ENCODE measurements around the gene CEBPE.
A peak's percentile ranks its signal among the peaks of the same experiment; 100 is the strongest.

Gene CEBPE

DNA sequence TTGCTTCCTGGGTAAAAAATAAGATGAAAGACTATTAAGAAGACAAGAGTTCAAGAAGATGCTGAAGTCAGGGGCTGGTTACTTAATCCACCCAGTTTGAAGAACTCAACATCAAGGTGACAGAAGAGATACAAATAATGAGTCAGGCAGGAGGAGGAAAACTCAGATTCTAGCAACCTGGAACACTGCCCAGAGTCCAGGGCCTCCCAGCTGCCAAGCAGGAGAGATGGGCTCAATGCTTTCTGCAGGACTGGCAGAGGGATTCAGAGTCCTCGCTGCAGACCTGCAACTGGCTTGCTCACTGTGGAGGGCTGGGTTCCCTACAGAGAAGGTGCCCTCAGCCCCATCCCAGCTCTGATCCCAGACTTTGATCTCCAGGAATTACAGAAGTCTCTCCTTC is 28.6 kb upstream of the CEBPE start:
- H3K9ac ChIP-seq = no peak overlapping the region
- no peaks in the 10 kb centered on the region; a peak in 1 of 22 replicates for H4K20me1 ChIP-seq
- H3K9me3 ChIP-seq (replicated peaks in 1 of 11) = no peaks in the 10 kb centered on the region
- H3K4me2 ChIP-seq = peak overlapping the region in 1 of 11 experiments; percentile 21; a peak in 1 of 22 replicates
- peaks cover 0 to 39% (median 0%) of the 10 kb centered on the region in 11 experiments; a peak in 4 of 22 replicates for H3K36me3 ChIP-seq
- no peak for TF ChIP-seq Cebpa-rat (IDR thresholded peaks at IDR 0.05)
- peaks cover 0 to 65% (median 0%) of the 10 kb centered on the region in 10 experiments; a peak in 5 of 20 replicates for H3K4me1 ChIP-seq
- no peak overlapping the region for H3K27ac ChIP-seq
- no peaks in the 10 kb centered on the region for H3K27me3 ChIP-seq
- H3K4me3 ChIP-seq = no peak overlapping the region

DNA sequence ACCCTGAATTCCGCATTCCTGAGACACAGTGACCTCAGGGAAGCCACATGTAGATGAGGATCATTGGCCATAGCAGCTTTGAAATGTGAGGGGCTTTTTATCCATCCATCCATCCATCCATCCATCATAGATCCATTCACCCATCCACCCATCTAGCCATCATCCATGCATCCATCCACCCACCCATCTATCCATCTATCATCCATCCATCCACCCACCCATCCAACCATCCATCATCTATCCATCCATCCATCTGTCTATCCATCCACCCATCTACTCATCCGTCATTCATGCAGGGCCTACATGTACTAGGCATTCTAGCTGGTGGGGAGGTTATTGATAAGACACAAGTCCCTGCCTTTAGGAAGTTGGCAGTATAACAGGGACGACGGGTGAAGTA is 27.9 kb upstream of the CEBPE start:
- TF ChIP-seq Cebpa-rat (IDR thresholded peaks at IDR 0.05) = no peak
- Histone ChIP-seq H3K36me3 (peaks cover 0 to 46% (median 0%) of the 10 kb centered on the region in 11 experiments; a peak in 4 of 22 replicates), H4K20me1 (no peaks in the 10 kb centered on the region; a peak in 1 of 22 replicates), H3K27me3 (no peaks in the 10 kb centered on the region), H3K9me3 (replicated peaks in 1 of 11) (no peaks in the 10 kb centered on the region), H3K4me2 (peak overlapping the region in 1 of 11 experiments; percentile 41; a peak in 2 of 22 replicates), H3K4me1 (peaks cover 0 to 65% (median 0%) of the 10 kb centered on the region in 10 experiments; a peak in 5 of 20 replicates), H3K9ac (no peak overlapping the region), H3K27ac (no peak overlapping the region), H3K4me3 (no peak overlapping the region)

DNA sequence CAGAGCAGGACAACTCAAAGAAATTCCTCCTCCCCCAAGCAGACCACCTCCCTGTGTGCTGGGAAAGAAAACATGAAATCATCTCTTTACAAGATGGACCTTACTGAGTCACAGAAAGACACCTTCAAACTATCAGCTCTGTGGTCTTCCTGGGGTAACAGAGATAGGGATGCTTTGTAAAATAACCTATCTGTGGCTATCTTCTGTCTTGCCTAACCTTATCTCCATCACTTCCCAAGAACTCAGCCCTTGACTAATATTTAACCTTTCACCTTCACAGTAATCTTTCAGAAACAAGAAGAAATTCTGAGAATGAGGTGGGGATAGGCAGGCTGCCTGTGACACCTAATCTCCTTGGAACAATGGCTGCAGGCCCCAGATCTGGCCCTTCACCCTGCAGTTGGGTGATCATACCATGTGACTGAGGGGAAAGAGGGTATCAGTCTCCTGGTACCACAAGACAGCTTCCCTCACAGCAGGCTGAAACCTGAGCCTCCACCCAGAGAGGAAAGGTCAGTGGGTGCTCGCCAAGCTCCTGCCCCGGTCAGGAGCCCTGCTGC is 27.4 kb upstream of the CEBPE start:
- Histone ChIP-seq H3K4me2 (peak overlapping the region in 2 of 11 experiments; percentile 15 to 41; a peak in 2 of 22 replicates), H3K27me3 (no peaks in the 10 kb centered on the region), H3K27ac (no peak overlapping the region), H3K36me3 (peaks cover 0 to 51% (median 0%) of the 10 kb centered on the region in 11 experiments; a peak in 4 of 22 replicates), H3K4me1 (peaks cover 0 to 64% (median 0%) of the 10 kb centered on the region in 10 experiments; a peak in 5 of 20 replicates), H4K20me1 (no peaks in the 10 kb centered on the region; a peak in 1 of 22 replicates), H3K9ac (no peak overlapping the region), H3K9me3 (replicated peaks in 1 of 11) (no peaks in the 10 kb centered on the region), H3K4me3 (no peak overlapping the region)
- no peak for TF ChIP-seq Cebpa-rat (IDR thresholded peaks at IDR 0.05)

DNA sequence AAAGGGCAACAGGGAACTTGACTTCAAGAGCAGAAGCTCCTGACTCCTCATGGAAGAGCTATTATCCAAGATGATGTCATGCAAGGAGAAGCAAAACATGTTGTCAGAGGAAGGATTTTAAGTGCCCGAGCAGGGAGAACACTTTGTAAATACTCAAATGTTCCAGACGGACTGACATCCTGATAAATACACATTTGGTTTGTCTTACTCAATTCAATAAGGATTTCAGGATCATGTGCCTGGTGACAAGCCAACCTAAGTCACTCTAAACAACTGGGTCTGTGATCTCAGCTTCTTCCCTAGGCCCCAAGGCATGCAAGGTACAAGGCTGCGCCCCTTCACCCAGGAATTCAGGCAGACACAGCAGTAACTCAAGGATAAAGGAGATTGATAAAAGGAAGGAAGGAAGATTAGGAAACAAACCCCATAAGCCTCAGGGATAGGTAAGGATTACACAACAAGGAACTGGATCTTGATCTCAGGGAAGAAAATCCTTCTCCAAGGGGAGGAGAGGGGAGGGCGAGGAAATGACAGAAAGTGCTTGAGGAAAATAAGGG is 26.8 kb upstream of the CEBPE start:
- Histone ChIP-seq H3K9me3 (replicated peaks in 1 of 11) (no peaks in the 10 kb centered on the region), H3K4me1 (peaks cover 0 to 58% (median 0%) of the 10 kb centered on the region in 10 experiments; a peak in 5 of 20 replicates), H3K4me2 (peak overlapping the region in 2 of 11 experiments; percentile 15 to 41; a peak in 2 of 22 replicates), H3K4me3 (no peak overlapping the region), H3K9ac (no peak overlapping the region), H3K27ac (no peak overlapping the region), H3K36me3 (peaks cover 0 to 50% (median 0%) of the 10 kb centered on the region in 11 experiments; a peak in 4 of 22 replicates), H3K27me3 (no peaks in the 10 kb centered on the region), H4K20me1 (no peaks in the 10 kb centered on the region; a peak in 1 of 22 replicates)
- no peak for TF ChIP-seq Cebpa-rat (IDR thresholded peaks at IDR 0.05)

DNA sequence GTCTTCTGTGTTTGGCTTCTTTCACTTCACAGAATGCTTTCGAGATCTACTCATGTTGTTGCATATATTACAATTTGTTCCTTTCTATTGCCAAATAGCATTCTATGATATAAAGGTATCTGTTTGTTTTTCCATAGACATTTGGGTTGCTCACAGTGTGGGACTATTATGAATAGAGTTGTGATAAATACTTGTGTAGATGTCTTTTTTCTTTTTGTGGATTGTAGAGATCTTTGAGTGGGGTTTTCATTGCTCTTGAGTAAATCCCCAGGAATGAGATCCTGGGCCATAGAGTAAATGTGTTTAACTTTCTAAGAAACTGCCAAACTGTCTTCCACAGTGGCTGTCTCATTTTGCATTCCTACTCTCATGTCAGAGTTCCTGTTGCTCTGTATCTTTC is 24.9 kb upstream of the CEBPE start:
- no peaks in the 10 kb centered on the region for H3K9me3 ChIP-seq (replicated peaks in 1 of 11)
- H3K4me1 ChIP-seq = peaks cover 0 to 39% (median 0%) of the 10 kb centered on the region in 10 experiments; a peak in 5 of 20 replicates
- no peak overlapping the region for H3K27ac ChIP-seq
- no peak overlapping the region for H3K4me3 ChIP-seq
- H3K27me3 ChIP-seq = no peaks in the 10 kb centered on the region
- no peak overlapping the region for H3K4me2 ChIP-seq
- H4K20me1 ChIP-seq = no peaks in the 10 kb centered on the region; a peak in 1 of 22 replicates
- H3K9ac ChIP-seq = no peak overlapping the region
- H3K36me3 ChIP-seq = peaks cover 0 to 69% (median 0%) of the 10 kb centered on the region in 11 experiments; a peak in 5 of 22 replicates
- TF ChIP-seq Cebpa-rat (IDR thresholded peaks at IDR 0.05) = no peak

DNA sequence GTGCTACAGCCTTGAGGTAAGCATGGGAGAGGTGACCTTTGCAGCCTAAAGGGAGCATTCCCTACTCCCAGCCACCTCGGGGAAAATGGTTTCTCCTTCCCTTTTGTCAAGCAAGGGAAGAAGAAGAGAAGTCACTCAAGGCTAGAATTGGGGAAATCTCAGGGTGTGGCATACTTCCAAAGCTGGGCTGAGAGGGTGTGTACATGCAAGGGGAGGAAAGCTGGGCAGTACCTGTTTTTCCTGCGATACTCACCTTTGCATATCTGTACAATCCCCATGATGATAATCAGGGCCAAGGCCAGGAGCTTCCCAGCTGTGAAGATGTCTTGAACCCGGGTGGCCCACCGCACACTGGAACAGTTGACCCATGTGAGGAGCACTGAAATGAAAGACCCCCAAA is 23.8 kb upstream of the CEBPE start:
- Histone ChIP-seq H3K36me3 (peaks cover 0 to 73% (median 0%) of the 10 kb centered on the region in 11 experiments; a peak in 5 of 22 replicates), H3K4me1 (peaks cover 0 to 34% (median 0%) of the 10 kb centered on the region in 10 experiments; a peak in 5 of 20 replicates), H3K9me3 (replicated peaks in 1 of 11) (no peaks in the 10 kb centered on the region), H3K4me2 (peak overlapping the region in 2 of 11 experiments; percentile 12 to 55; a peak in 3 of 22 replicates), H3K4me3 (no peak overlapping the region), H4K20me1 (no peaks in the 10 kb centered on the region), H3K9ac (no peak overlapping the region), H3K27ac (no peak overlapping the region), H3K27me3 (no peaks in the 10 kb centered on the region)
- no peak for TF ChIP-seq Cebpa-rat (IDR thresholded peaks at IDR 0.05)

DNA sequence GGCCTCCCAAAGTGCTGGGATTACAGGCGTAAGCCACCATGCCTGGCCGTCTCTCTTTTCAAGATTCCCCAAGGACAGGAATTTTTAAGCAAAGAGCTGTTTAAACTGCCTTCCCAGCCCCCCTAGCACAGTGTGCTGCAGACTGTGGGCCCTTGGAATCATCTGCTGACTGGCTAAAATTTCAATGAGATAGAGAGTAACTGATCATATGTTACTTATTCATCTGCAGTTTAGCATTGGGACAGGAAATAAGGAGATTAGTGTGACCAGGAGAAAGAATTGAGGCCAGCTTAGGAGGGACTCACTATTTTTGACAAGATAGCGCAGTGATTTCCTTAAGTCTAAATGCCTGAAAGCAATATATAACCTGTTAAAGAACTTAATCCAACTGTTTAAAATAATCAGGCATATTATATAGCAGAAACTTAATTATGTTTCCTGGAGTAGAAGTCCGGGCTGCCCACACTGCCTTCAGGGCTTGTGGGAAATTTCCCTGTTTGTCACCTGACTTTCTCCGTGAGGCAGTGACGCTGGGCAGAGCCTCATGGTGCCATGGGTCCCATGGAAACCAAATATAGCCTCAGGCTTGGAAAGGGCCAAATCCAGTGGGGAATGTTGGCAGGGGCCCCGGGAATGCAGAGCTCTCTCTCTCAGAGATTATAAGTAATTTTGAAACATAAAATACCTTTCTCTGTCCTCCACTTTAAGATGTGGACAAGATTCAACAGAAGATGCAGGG is 22.8 kb upstream of the CEBPE start:
- Histone ChIP-seq H3K4me1 (peaks cover 0 to 34% (median 0%) of the 10 kb centered on the region in 10 experiments; a peak in 5 of 20 replicates), H3K4me3 (no peak overlapping the region), H3K36me3 (peaks cover 0 to 74% (median 0%) of the 10 kb centered on the region in 11 experiments; a peak in 5 of 22 replicates), H3K27me3 (no peaks in the 10 kb centered on the region), H3K9me3 (replicated peaks in 1 of 11) (no peaks in the 10 kb centered on the region), H3K4me2 (peak overlapping the region in 2 of 11 experiments; percentile 3 to 55; a peak in 2 of 22 replicates), H3K9ac (no peak overlapping the region), H3K27ac (no peak overlapping the region), H4K20me1 (no peaks in the 10 kb centered on the region)
- TF ChIP-seq Cebpa-rat (IDR thresholded peaks at IDR 0.05) = no peak

DNA sequence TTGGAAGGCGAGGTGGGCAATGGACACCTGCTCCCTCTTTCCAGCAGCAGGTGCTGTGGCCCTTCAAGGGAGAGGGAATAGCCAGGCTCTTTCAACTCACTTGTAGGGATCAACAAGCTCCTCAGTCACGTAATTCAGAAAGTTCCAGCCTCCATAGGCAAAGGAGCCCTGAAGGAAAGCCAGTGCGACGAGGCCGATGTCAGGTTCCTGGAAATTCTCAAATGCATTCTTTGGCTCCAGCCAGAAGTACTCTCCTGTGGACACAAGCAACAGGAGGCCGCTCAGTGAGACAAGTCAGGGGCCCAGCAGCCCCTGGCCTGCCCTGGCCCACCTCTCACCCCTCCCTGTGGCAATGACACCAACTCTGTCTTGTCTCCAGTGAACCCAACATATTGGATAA is 21.3 kb upstream of the CEBPE start:
- Histone ChIP-seq H3K4me2 (no peak overlapping the region), H3K36me3 (peaks cover 0 to 82% (median 0%) of the 10 kb centered on the region in 11 experiments; a peak in 5 of 22 replicates), H3K27me3 (no peaks in the 10 kb centered on the region), H4K20me1 (no peaks in the 10 kb centered on the region), H3K27ac (no peak overlapping the region), H3K4me1 (peaks cover 0 to 23% (median 0%) of the 10 kb centered on the region in 10 experiments; a peak in 4 of 20 replicates), H3K9ac (no peak overlapping the region), H3K4me3 (no peak overlapping the region), H3K9me3 (replicated peaks in 1 of 11) (no peaks in the 10 kb centered on the region)
- TF ChIP-seq Cebpa-rat (IDR thresholded peaks at IDR 0.05) = no peak

DNA sequence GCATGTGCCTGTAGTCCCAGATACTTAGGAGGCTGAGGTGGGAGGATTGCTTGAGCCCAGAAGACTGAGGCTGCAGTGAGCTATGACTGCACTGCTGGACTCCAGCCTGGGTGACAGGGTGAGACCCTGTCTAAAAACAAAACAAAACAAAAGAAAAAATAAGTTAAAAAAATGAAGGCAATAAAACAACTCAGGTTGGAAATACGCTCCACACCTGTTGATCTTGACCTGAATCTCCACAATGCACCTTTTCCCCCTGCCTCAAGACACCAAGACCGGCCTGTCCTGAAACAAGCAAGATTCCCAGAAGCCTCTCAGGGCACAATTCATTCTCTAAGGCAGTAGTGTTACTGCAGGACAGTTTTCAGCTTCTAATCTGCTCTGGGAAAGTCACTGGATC is 20.8 kb upstream of the CEBPE start:
- Histone ChIP-seq H3K4me1 (peaks cover 0 to 23% (median 0%) of the 10 kb centered on the region in 10 experiments; a peak in 4 of 20 replicates), H3K4me3 (no peak overlapping the region), H3K27ac (no peak overlapping the region), H4K20me1 (no peaks in the 10 kb centered on the region), H3K9ac (no peak overlapping the region), H3K27me3 (no peaks in the 10 kb centered on the region), H3K36me3 (peaks cover 0 to 82% (median 0%) of the 10 kb centered on the region in 11 experiments; a peak in 5 of 22 replicates), H3K4me2 (no peak overlapping the region), H3K9me3 (replicated peaks in 1 of 11) (no peaks in the 10 kb centered on the region)
- TF ChIP-seq Cebpa-rat (IDR thresholded peaks at IDR 0.05) = no peak
